Activated CD4-positive, alpha-beta T cell treated with anti-CD3 and anti-CD28 coated beads, Interleukin-10, Interleukin-2, amounts not matched to agents 100 ng/mL and 50 ng/mL, durations not matched to agents 16 hours and 8 hours (primary cell): ENCODE results near the gene RHOT2.

Source experiments
- DNase-seq: peaks from one replicate; pipeline ENCODE4 v3.0.0-alpha.2; 2020

RHOT2 gene

GRCh38 chr16:648071-648780 is 19.7 kb upstream of the RHOT2 start:
- peak; percentile 74 for DNase-seq

DNA sequence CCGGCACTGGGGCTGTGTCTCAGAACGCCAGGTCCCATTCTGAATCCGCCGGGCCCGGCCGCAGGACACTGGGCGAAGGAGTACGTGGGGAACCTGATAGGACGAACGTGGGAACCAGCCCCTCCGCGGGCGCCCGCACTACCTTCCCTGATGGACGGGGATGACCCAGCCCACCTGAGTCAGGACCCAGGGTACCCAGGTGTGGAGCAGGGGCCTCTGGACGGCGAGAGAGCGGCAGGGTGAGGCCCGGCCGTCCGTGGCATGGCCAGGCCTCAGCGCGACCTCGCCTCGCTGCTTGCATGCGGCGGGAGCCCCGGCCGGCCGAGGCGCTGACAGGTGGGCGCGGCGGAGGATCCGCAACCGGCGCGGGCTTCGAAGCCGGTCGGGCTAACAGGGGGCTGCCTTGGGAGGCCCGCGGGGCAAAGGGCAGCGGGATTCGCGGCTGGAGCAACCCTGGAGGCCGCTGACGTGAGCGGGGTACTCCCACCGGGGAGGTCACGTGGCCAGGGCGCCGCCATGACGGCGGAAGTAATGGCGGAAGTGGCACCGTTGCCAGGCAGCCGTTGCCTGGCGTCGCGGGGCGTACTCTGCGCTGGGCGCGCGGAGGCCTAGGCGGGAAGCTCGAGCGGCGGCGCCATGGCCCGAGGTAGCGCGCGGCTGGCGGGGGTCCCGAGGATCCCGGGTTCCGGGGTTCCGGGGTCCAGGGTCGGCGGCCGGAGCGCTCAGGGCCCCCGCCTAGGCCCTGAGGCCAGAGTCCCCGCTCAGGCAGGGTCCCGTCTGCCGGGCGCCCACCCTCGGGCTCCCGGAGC is 18.9 kb upstream of the RHOT2 start, which contains the start of gene WDR90:
Gene WDR90 (plus strand): TSS at position 585 of the 809 bp plus-strand sequence. CDS start 52 bp downstream, at position 637.
- DNase-seq: peak; percentile 97

GRCh38 chr16:649631-650030 is 18.3 kb upstream of the RHOT2 start:
- peak; percentile 26 for DNase-seq

DNA sequence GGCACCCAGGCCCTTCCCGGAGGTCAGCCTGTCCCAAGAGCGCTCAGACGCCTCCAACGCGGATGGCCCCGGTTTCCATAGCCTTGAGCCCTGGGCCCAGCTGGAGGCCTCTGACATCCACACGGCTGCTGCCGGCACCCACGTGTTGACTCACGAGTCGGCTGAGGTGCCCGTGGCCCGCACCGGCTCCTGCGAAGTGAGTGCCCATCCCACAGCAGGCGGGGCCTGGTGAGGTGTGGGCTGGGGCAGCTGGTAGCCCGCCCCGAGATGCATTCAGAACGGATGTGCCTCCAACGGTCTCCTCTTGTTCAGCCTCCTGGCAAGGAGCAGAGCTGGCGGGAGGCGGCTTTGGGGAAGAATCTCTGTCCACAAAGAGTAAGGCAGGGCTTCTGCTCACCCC is 16.1 kb upstream of the RHOT2 start:
- DNase-seq: no peak

DNA sequence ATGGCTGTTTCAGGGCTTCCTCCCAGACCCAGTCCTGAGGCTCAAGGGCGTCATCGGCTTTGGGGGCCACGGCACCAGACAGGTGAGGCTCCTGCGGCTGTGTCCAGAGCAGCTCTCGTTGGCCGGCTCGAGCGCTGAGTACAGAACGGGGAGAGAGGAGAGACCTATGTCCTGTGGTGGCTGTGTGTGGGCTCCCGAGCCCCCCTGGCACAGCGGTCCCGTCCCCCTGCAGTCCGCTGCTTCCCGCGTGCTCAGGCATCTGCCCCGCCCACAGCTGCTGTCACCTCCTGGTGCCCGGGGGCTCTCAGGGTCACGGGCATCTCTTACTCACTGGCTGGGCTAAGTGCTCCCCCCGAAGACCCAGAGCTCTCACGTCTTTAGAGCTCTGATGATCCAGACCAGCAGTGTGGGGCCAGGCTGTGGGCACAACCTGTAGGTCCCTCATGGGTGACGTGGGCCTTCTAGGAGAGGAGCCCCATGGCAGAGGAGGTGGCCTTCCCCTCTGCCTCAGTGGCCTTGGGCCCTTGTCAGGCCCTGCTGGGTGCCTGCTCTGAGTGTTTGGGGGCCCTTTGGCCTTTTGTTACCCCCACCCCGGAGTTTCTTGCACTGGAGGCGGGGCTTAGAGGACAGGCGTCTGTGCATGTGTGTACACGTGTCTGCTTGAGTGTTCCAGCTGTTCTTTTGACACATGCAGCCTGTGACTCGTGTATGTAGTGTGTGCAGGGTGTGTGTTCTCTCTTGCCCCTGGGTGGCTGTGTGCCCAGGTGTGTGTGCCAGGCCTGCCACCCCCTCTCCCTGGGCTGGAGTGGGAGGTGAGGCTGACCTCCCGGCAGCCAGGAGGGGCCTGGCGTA is 15.3 kb upstream of the RHOT2 start:
- no peak for DNase-seq

GRCh38 chr16:654034-654433 is 13.9 kb upstream of the RHOT2 start:
- no peak for DNase-seq

DNA sequence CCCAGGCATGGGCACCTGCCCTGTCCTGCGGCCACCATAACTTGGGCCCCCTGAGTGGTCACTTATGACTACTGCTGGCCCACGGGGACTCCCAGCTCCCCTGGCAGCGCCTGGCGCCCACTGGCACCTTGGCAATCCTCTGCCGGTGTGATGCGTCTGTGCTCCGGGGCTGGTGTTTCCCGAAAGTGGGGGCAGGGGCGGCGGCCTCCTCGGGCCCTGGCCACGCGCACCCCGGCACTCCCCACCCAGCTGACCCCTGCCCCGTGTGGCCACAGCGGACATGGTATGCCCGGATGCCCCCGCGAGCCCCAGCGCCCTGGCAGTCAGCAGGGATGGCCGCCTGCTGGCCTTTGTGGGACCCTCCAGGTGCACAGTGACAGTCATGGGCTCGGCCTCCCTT is 10.4 kb upstream of the RHOT2 start:
- DNase-seq: no peak

GRCh38 chr16:658679-659571 is 9.0 kb upstream of the RHOT2 start:
- no peak for DNase-seq

DNA sequence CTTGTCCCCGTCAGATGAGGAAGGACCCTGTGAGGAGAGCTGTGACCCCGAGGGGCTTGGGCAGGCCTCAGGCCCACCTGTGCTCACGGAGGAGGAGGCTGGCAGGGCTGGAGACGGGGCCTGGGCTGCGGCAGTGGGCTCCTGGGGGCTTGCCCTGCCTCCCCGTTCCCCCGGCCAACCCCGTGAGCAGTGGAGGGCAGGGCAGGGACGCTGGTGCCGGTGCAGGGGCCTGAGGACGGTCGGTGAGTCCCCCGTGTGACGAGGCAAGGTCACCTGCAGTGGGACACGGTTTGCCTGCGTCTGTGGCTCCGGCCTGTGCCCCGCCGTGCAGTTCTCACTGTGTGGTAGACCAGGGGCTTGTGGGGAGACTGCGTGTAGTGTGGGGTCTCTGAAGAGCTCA is 8.3 kb upstream of the RHOT2 start:
- DNase-seq: no peak

- DNase-seq: no peak
Measured at GRCh38 chr16:660132-660458, 7.8 kb upstream of the RHOT2 start.

- peak; percentile 80 for DNase-seq
Measured at GRCh38 chr16:660459-661183, 7.3 kb upstream of the RHOT2 start.

GRCh38 chr16:661184-661821 is 6.6 kb upstream of the RHOT2 start:
- DNase-seq: no peak

GRCh38 chr16:662095-662494 is 5.8 kb upstream of the RHOT2 start:
- DNase-seq: no peak

DNA sequence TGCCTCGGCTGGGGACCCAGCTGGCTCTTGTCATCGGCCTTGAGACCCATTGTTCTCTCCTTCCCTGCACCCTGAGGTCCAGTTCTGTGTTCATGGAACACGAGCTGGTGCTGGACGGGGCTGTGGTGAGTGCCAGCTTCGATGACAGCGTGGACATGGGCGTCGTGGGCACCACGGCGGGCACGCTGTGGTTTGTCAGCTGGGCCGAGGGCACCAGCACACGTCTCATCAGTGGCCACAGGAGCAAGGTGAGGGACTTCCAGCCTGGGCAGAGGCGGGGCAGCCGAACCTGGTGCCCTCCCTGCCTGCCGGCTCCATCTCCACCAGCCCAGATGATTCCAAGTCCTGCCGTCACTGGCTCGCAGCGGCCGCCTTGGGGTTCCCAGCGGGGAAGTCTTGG is 5.3 kb upstream of the RHOT2 start:
- no peak for DNase-seq

- no peak for DNase-seq
Measured at GRCh38 chr16:666572-666971, 1.4 kb upstream of the RHOT2 start.

DNA sequence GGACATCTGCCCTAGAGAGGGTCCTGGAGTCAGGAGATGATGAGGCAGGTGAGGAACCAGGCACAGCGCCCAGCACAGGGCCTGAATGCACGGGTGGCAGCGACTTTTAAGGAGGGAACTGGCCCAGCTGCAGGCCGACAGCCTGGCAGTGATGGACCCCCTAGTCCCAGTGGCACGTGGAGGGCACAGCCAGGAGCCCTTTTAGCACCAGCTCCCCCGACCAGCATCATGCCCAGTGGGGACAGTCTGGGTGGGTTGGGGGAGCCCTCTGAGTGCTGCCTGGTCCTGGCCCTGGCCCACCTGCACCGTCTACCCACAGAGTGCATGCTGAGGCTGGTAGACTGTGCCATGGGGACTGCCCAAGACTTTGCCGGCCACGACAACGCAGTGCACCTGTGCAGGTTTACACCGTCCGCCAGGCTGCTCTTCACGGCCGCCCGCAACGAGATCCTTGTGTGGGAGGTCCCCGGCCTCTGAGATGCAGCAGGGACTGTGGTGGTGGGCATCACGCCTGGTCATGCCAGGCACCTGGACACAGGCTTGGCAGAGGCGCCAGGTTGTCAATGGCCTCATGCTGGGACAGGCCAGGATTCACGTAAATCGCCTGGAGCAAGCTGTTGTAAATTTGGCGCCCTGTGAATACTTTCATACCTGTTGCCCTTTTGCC is 686 bp upstream of the RHOT2 start:
- no peak for DNase-seq

DNA sequence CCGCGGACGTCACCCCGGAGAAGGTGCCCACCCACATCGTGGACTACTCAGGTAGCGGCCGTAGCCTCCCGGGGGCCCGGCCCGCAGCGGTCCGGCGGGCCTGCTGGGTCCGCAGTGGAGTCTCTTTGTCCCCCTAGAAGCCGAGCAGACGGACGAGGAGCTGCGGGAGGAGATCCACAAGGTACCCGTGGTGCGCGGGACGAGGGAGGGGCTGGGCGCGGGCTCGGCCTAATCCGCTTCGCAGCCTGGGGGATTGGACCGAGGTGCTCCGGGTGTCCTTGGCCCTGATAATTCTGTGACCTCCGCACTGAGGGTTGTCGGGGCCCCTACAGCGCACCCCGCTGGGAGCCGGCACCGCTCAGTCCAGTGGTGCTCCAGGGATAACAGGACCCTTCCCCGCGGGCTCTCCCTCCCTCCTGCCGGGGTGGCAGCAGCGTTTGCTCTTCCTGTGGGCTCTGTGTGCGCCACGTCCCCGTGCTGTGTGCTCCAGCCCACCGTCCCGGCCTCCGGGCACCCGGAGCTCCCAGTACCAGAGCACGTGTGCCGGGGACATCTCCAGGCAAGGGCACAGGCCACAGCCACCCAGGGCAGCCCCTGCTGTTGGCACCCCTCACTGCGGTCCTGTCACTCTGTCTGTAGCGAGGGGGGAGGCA is 713 bp downstream of the RHOT2 start:
- no peak for DNase-seq

DNA sequence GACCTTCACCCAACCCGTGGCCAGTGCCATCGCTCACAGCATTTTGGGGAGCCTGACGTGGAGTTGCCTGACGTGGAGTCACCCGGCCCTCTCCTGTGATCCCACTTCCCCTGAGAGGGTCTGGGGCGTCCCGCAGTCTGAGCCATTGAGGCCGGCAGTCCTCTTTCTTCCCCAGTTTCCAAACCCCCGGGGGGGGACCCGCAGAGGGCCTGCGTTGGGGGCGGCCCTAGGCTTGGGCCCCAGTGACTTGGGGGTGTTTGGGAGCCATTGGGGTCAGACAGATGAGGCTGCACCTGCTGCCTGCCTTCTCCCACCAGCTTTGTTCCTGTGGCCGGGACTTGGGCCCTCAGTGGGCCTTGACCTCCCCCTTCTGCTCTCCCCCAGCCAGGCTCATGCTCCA is 1.7 kb downstream of the RHOT2 start:
- no peak for DNase-seq

DNA sequence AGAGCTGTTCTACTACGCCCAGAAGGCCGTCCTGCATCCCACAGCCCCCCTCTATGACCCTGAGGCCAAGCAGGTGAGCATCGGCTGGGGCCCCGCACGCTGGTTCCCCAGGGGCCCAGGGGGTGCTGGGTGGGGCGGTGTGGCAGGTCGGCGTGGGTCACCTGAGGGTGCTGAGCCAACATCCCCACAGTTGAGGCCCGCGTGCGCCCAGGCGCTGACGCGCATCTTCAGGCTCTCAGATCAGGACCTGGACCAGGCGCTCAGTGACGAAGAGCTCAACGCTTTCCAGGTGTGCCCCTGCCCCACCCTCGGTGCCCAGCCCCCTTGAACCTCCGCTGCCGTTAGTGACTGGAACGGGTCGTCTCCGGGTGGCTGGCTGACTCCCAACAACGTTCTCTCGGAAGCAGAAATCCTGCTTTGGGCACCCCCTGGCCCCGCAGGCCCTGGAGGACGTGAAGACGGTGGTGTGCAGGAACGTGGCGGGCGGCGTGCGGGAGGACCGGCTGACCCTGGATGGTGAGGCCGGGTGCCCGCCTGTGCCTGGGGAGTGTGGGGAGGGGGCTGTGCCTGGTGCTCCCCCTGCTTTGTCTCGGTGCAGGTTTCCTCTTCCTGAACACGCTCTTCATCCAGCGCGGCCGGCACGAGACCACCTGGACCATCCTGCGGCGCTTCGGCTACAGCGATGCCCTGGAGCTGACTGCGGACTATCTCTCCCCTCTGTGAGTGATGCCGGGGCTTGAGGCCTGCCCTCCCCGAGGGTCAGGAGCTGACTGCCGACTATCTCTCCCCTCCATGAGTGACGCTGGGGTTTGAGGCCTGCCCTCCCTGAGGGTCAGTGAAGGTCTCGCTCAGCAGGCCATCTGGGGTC is 2.8 kb downstream of the RHOT2 start:
- DNase-seq: no peak
